PFSK-1 (cell line): ENCODE data around the gene C6orf120.

Experiments
- FOXP2 ChIP-seq: optimal IDR thresholded peaks from 2 replicates; pipeline ENCODE3; 2011; ENCODE audit warnings: borderline replicate concordance, control low read depth, inconsistent platforms; ENCODE audit not compliant: insufficient read depth; ENCODE audit errors: extremely low read length, extremely low read depth
- POLR2AphosphoS5 ChIP-seq: IDR thresholded peaks from 2 replicates; pipeline ENCODE4 v1.6.1; 2012; ENCODE audit warnings: low read depth, mild to moderate bottlenecking, control low read depth, low read length, moderate library complexity
- SIN3A ChIP-seq: IDR thresholded peaks from 2 replicates; pipeline ENCODE4 v1.6.1; 2012; ENCODE audit warnings: mild to moderate bottlenecking, low read length, moderate library complexity, borderline replicate concordance; ENCODE audit not compliant: insufficient read depth
- TAF1 ChIP-seq: IDR thresholded peaks from 2 replicates; pipeline ENCODE4 v1.6.1; 2012; ENCODE audit warnings: low read length, control low read depth, borderline replicate concordance; ENCODE audit not compliant: insufficient read depth
- TF ChIP-seq, protein P1 (sequence below), 2 experiments: IDR thresholded peaks; 2 replicates each; pipeline versions ENCODE4 v1.6.1 to v1.8.0; 2011 to 2012; ENCODE audit warnings: low read depth in 2 of 2, low read length in 2 of 2, control low read depth in 1 of 2, inconsistent platforms in 1 of 2, mild to moderate bottlenecking in 1 of 2, moderate library complexity in 1 of 2; ENCODE audit not compliant: insufficient read depth in 1 of 2

C6orf120 gene

DNA sequence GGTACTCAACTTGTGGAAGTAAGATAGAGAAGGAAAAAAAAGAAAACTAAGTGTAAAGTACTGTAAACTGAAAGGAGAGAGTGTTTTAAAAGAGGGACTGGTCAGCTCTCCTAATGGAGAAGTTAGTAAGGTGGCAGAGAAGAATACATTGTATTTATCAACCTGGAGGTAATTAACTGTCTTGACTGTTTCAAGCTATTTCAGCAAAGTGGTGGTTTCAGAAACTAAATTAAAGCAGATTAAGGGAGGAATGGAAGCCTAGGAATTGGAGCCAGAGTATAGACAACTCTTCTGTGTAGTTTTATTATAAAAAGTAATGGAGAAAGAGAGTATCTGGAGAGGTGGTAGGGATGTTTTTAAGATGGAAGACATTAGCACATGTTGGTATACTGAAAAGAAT lies 25.0 kb downstream of the C6orf120 start:
- no peak for TF ChIP-seq TAF1
- TF ChIP-seq SIN3A: no peak
- TF ChIP-seq POLR2AphosphoS5: no peak

DNA sequence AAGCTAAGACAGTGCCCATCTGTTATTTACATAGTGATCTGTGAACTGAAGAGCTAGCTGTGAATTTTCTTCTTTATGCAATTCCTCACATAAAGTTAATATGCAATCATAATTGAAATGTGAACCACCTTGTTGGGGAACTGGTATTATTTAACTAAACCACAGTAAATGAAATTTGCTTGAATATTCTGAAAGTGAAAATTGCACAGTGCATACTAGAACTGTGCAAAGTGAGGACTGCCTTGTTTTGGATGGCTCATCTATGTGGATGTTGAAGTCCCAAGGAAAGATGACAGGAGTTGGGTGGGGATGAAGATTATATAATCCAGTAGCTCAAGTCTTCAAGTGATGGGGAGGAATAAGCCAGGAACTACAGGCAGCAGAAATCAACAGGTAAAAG lies 28.0 kb downstream of the C6orf120 start:
- TF ChIP-seq SIN3A (no peak), FOXP2 (no peak), POLR2AphosphoS5 (no peak), TAF1 (no peak)
- TF ChIP-seq, protein P1, sequence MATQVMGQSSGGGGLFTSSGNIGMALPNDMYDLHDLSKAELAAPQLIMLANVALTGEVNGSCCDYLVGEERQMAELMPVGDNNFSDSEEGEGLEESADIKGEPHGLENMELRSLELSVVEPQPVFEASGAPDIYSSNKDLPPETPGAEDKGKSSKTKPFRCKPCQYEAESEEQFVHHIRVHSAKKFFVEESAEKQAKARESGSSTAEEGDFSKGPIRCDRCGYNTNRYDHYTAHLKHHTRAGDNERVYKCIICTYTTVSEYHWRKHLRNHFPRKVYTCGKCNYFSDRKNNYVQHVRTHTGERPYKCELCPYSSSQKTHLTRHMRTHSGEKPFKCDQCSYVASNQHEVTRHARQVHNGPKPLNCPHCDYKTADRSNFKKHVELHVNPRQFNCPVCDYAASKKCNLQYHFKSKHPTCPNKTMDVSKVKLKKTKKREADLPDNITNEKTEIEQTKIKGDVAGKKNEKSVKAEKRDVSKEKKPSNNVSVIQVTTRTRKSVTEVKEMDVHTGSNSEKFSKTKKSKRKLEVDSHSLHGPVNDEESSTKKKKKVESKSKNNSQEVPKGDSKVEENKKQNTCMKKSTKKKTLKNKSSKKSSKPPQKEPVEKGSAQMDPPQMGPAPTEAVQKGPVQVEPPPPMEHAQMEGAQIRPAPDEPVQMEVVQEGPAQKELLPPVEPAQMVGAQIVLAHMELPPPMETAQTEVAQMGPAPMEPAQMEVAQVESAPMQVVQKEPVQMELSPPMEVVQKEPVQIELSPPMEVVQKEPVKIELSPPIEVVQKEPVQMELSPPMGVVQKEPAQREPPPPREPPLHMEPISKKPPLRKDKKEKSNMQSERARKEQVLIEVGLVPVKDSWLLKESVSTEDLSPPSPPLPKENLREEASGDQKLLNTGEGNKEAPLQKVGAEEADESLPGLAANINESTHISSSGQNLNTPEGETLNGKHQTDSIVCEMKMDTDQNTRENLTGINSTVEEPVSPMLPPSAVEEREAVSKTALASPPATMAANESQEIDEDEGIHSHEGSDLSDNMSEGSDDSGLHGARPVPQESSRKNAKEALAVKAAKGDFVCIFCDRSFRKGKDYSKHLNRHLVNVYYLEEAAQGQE (IDR thresholded peaks at IDR 0.05; ENCODE audit: insufficient read depth in 1 of 2, low read depth in 2 of 2, low read length in 2 of 2): no peak

DNA sequence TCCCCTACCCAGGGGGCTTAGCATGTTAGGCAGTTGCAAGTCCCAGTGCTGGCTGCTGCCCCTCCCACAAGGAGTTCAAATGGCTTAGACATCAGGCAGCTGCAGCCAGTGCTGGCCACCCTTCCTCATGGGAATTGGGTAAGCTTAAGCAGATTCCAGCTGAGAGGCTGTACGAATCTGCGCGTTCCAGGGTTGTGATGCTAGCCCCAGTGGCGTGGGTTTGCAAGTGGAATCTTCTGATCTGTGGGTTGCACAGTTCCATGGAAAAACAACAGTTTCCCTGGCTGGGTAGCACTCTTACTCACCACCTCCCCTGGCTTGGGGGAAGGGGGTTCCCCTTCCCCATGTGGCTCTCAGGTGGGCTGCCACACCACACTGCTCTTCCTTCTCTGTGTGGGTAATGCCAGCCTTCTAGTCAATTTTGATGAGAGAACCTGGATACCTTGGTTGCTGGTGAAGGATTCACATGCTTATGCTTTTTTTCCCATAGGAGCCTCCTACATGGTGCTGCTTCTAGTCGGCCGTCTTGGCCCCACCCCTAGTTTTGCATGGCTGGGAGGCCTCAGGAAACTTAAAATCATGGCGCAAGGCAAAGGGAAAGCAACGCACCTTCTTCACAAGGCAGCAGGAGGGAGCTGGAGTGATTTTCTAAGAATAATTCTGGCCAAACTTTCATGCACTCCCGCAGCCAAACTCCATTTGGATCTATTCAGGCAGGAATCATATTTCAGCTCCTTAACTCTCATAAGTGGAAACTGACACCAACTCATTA lies 36.5 kb downstream of the C6orf120 start:
- no peak for TF ChIP-seq FOXP2
- no peak for TF ChIP-seq TAF1
- TF ChIP-seq, protein P1 (IDR thresholded peaks at IDR 0.05; ENCODE audit: insufficient read depth in 1 of 2, low read depth in 2 of 2, low read length in 2 of 2): no peak
- TF ChIP-seq POLR2AphosphoS5: no peak
- TF ChIP-seq SIN3A: no peak

DNA sequence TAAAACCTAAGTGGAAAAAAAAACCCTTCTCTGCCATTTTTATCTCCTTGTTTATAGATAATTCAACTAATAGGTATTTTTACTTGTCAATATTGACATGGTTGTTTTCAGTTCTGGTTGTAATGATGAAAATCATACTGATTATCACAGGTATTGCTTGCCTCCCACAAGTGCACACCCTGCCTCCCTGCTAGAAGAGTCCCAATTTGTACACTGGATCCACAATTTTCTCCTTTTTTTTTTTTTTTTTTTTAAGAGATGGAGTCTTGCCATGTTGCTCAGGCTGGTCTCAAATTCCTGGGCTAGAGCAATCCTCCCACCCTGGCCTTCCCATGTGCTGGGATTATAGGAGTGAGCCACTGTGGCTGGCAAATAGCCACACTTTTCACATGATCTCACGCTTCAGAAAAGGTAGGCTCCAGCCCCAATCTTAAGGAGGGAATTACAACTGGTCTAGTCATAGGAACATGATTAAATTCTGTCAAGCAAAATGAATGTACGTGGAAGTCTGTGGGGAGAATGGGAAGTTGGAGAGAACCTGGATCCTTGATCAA lies 37.1 kb downstream of the C6orf120 start:
- TF ChIP-seq TAF1: no peak

DNA sequence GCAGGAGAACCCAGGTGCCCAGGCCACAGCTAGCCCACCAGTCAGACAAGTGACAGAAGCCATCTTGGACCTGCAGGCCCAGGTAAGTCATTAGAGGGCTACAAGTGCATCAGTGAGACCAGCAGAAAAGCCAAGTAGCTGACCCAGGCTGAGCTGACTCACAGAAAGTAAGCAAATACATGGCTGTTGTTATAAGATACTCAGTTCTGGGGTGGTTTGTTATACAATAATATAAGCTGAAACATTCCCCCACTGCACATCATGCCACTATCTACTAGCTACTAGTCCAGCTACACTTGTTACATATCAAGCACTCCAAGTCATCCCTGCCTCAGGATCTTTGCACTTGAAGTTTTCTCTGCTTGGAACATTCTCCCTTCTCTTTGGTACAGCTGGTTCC lies 39.4 kb downstream of the C6orf120 start:
- TF ChIP-seq TAF1: no peak
- no peak for TF ChIP-seq SIN3A
- no peak for TF ChIP-seq FOXP2
- TF ChIP-seq, protein P1 (IDR thresholded peaks at IDR 0.05; ENCODE audit: insufficient read depth in 1 of 2, low read depth in 2 of 2, low read length in 2 of 2): no peak
- no peak for TF ChIP-seq POLR2AphosphoS5

DNA sequence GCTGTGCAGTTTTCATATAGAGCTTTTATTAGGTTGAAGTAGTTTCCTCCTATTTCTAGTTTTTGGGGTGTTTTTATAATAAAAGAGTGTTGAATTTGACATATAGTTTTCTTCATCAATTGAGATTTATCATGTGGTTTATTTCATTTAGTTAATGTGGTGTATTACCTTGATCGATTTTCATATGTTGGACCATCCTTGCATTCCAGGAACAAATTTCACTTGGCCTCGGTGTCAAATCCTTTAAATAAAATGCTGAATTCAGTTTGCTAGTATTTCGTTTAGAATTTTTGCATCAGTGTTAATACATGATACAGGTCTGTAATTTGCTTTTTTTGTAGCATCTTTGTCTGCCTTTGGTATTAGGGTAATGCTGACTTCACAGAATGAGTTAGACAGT lies 43.5 kb downstream of the C6orf120 start:
- TF ChIP-seq FOXP2 (no peak), TAF1 (no peak), SIN3A (no peak), POLR2AphosphoS5 (no peak)
- TF ChIP-seq, protein P1 (IDR thresholded peaks at IDR 0.05; ENCODE audit: insufficient read depth in 1 of 2, low read depth in 2 of 2, low read length in 2 of 2): no peak
